ENCODE data around the gene SACM1L. TPM values are rescaled to one million over a fixed set of nuclear protein-coding genes. Genes with fewer than 3 reads are reported as not detected.

The SACM1L gene
- total and polyA plus RNA-seq, 2 of the 8 experiments (the other 6 are each of a cell fraction or from before 2014, with no cell fraction given), result 20.1 to 61.0 TPM

DNA sequence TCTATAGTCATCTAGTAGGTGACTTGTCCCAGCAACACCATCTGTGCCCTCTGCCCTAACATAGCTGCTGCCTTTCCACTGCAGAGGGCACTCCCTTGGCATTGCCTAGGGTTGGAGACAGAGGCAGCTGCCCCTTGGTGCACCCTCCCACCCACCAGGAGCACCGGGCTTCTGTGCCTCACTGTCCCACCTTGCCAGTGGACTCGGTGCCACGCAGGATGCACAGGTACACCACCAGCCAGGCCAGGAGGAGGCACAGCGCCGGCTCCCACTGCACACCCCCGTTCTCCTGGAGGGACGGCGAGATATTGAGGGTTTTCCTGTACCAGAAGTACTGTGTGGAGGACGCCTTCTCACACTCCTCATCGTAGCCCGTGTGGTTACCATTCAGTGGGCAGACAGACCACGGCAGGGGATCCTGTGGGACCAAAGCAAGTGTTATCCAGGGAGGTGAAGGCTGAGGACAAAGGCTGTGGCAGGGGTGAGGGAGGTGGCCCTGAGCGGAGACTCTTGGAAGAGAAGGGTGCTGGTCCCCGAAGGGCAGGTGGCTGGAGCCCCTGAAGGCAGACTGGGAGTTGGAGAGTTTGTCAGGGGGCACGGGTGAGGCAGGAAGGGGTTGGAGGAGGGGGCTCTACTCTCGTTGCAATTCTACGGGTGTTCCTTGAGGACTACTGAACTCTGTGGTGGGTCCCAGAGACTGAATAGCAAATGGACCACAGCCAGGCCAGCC lies 86.5 kb downstream of the SACM1L start:
- ChIA-PET POLR2A (ENCODE audit: partially characterized antibody) (no interaction called here), CTCF (ENCODE audit: partially characterized antibody) (interaction anchor here (1.0 to 7.1 kb wide), 3 partner anchors 14 to 598 kb away, joined by 3 to 64 read pairs (median 3); no protein-coding TSS in a partner anchor)
- H4K91ac ChIP-seq (replicated peaks; ENCODE audit: insufficient read length, low read length), result no peak overlapping the region
- H4K8ac ChIP-seq (ENCODE audit: extremely low read depth, insufficient read depth, low read length), result no peak overlapping the region
- no peaks in the 10 kb centered on the region; the same call in 1 of the 2 replicates for H3K23me2 ChIP-seq (ENCODE audit: low read depth, low read length)
- H3K79me1 ChIP-seq (ENCODE audit: low read depth, low read length), result no peaks in the 10 kb centered on the region
- no peak overlapping the region for H2BK20ac ChIP-seq (ENCODE audit: low read length)
- H2BK12ac ChIP-seq (ENCODE audit: low read depth, low read length), result no peak overlapping the region
- H3K27me3 ChIP-seq (replicated peaks in 1 of 4; ENCODE audit: control insufficient read depth in 3 of 4, extremely low read depth in 1 of 4, insufficient read depth in 3 of 4, low read length in 3 of 4), result no peaks in the 10 kb centered on the region
- H3K18ac ChIP-seq (ENCODE audit: extremely low read depth, low read length), result no peak overlapping the region
- H2BK5ac ChIP-seq (ENCODE audit: low read depth, low read length), result no peak overlapping the region
- H3K4me3 ChIP-seq (ENCODE audit: extremely low read depth in 1 of 4, insufficient read depth in 2 of 4, low read depth in 3 of 4, low read length in 4 of 4), result no peak overlapping the region
- no peaks in the 10 kb centered on the region for H3K36me3 ChIP-seq (ENCODE audit: control insufficient read depth in 2 of 4, insufficient read depth in 4 of 4, low read length in 3 of 4)
- H2AK5ac ChIP-seq (ENCODE audit: low read depth, low read length), result no peak overlapping the region
- H3K79me2 ChIP-seq (ENCODE audit: control insufficient read depth in 1 of 2, insufficient read depth in 2 of 2, low read length in 2 of 2), result no peaks in the 10 kb centered on the region
- H2BK15ac ChIP-seq (ENCODE audit: low read length), result no peak overlapping the region; the same call in 1 of the 2 replicates
- H3K9ac ChIP-seq (replicated peaks in 1 of 4; ENCODE audit: extremely low read depth in 1 of 4, low read depth in 3 of 4, low read length in 3 of 4), result no peak overlapping the region
- H2AFZ ChIP-seq (ENCODE audit: low read length), result no peak overlapping the region
- DNase-seq (ENCODE audit: low read depth in 1 of 2, low spot score in 2 of 2), result no peak
- no peaks in the 10 kb centered on the region for H4K20me1 ChIP-seq (replicated peaks in 1 of 2; ENCODE audit: control insufficient read depth in 1 of 2, insufficient read depth in 2 of 2, low read length in 2 of 2)
- no peak overlapping the region for H2BK120ac ChIP-seq (replicated peaks; ENCODE audit: low read depth, low read length)
- peaks cover 0 to 2% (median 0%) of the 10 kb centered on the region in 4 experiments; a peak in 1 of 7 replicates for H3K4me1 ChIP-seq (replicated peaks in 1 of 4; ENCODE audit: control insufficient read depth in 3 of 4, insufficient read depth in 4 of 4, low read length in 3 of 4)
- H4K5ac ChIP-seq (ENCODE audit: insufficient read length, low read depth, low read length), result no peak overlapping the region
- no peak overlapping the region for H3K4me2 ChIP-seq (ENCODE audit: insufficient read depth in 1 of 2, low read depth in 2 of 2, low read length in 2 of 2)
- 89% methylated on average over 17 of the region's 17 CpGs; no CpG with 5 or more reads in 1 of the 2 experiments for WGBS, 2 experiments (ENCODE audit: extremely low coverage in 1 of 2, insufficient coverage in 1 of 2, insufficient read length in 1 of 2, insufficient replicate concordance in 2 of 2, low coverage in 1 of 2, low lambda C conversion rate in 2 of 2, missing lambda C conversion rate in 1 of 2)
- no peaks in the 10 kb centered on the region for H3K9me3 ChIP-seq (ENCODE audit: insufficient read depth in 2 of 2, low read depth in 1 of 2, low read length in 1 of 2)
- no peak overlapping the region for H3K56ac ChIP-seq (replicated peaks; ENCODE audit: insufficient read length, low read depth, low read length)
- no peak overlapping the region for H3K27ac ChIP-seq (ENCODE audit: low read depth, low read length)
- H3K14ac ChIP-seq (ENCODE audit: insufficient read length), result no peak overlapping the region
- no peak overlapping the region for H3K4ac ChIP-seq (replicated peaks; ENCODE audit: insufficient read length, low read depth, low read length)
- no peak overlapping the region for H3K23ac ChIP-seq (ENCODE audit: insufficient read length)
- FAIRE-seq, result no peak
- TF ChIP-seq SRF (IDR thresholded peaks at IDR 0.05; ENCODE audit: low read depth, low read length), result no peak
- TF ChIP-seq CHD1 (IDR thresholded peaks at IDR 0.05; ENCODE audit: low read depth, low read length), result no peak
- no peak for TF ChIP-seq SUZ12 (IDR thresholded peaks at IDR 0.05; ENCODE audit: low read length)
- no peak for TF ChIP-seq KDM4A (IDR thresholded peaks at IDR 0.05; ENCODE audit: low read depth, low read length, severe bottlenecking)
- TF ChIP-seq RXRA (IDR thresholded peaks at IDR 0.05; ENCODE audit: insufficient read depth, low read depth, low read length), result no peak
- no peak for TF ChIP-seq CTBP2 (IDR thresholded peaks at IDR 0.05; ENCODE audit: borderline replicate concordance, insufficient read depth, insufficient read length, low read length)
- no peak for TF ChIP-seq RBBP5 (IDR thresholded peaks at IDR 0.05; ENCODE audit: borderline replicate concordance, low read depth, low read length)
- TF ChIP-seq NANOG (IDR thresholded peaks at IDR 0.05; ENCODE audit: insufficient read depth, low read depth, low read length, poor library complexity, severe bottlenecking), result no peak
- no peak for TF ChIP-seq BRCA1 (IDR thresholded peaks at IDR 0.05; ENCODE audit: low read depth, low read length)
- no peak for TF ChIP-seq JUND (IDR thresholded peaks at IDR 0.05; ENCODE audit: low read length)
- no peak for TF ChIP-seq SIX5 (IDR thresholded peaks at IDR 0.05; ENCODE audit: low read depth, low read length)
- TF ChIP-seq TEAD4 (IDR thresholded peaks at IDR 0.05; ENCODE audit: low read depth, low read length), result no peak
- TF ChIP-seq RAD21 (IDR thresholded peaks at IDR 0.05 in 1 of 2, conservative IDR thresholded peaks at IDR 0.05 in 1 of 2; ENCODE audit: low read depth in 2 of 2, low read length in 2 of 2), result no peak

Data from H1 (cell line).